ENCODE measurements around the gene NDOR1.

DNA sequence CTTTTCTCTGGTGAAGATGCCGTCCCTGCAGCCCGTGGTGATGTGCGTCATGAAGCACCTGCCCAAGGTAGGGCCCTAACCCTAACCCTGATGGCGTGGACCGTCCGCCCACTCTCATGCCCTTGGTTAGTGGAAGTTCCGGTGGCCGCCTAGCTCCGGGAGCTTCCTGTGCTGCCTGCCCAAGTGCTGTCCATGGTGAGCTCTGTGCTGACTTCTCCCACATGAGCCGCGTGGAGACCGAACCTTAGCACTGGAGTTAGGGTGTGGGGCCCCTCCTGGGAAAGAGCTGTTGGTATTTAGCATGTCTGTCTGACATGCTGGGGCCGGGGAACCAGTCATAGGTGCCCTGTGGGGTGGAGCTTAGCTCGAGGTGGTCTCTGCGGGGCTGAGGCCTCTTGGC is 50.9 kb downstream of the NDOR1 start:
- TF ChIP-seq, protein P1, sequence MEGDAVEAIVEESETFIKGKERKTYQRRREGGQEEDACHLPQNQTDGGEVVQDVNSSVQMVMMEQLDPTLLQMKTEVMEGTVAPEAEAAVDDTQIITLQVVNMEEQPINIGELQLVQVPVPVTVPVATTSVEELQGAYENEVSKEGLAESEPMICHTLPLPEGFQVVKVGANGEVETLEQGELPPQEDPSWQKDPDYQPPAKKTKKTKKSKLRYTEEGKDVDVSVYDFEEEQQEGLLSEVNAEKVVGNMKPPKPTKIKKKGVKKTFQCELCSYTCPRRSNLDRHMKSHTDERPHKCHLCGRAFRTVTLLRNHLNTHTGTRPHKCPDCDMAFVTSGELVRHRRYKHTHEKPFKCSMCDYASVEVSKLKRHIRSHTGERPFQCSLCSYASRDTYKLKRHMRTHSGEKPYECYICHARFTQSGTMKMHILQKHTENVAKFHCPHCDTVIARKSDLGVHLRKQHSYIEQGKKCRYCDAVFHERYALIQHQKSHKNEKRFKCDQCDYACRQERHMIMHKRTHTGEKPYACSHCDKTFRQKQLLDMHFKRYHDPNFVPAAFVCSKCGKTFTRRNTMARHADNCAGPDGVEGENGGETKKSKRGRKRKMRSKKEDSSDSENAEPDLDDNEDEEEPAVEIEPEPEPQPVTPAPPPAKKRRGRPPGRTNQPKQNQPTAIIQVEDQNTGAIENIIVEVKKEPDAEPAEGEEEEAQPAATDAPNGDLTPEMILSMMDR (IDR thresholded peaks at IDR 0.05) = no peak
- TF ChIP-seq POLR2A (IDR thresholded peaks at IDR 0.05) = no peak
